ENCODE measurements around the gene COPG2.

The COPG2 gene

DNA sequence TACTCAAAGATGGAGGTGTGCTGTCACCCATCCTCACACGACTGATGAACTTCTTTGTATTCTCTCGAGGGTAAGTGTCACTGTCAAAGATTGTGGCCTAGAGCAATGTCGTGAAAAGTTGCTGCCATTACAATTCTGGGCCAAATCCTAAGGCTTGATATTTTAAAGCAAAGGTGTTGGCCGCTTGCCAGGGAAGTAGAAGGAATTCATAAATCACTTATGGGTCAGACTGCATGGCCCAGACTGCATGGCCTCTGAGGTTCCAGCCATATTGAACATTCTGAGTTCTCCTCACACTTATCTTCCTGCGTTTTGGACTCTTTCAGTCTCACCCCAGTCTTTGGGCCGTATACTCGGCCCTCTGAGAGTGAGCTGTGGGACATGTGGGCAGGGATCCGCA lies 168.1 kb downstream of the COPG2 start:
- no peak for ATAC-seq

DNA sequence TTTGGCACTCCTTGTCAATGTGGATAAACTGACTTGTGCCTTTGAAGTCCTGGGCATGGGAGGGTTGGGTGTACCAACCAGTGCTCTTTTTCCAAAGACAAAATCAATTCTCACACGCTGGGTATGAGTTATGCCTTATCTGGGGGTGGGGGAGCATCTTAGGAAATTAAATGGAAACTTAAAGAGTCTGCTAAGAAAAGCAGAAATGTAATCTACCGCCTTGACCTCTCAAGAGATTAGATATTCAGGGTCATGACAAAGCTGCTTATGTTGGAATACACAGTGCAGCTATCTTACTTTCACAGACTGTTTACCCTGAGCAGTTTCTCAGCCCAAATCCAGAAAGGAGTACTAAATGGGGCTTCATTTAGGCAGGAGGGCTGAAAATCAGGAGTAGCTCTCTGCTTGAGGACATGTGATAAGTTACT lies 174.1 kb downstream of the COPG2 start:
- ATAC-seq = no peak
- no peak for DNase-seq

More for the DNA sequence above, 168.1 kb downstream of the COPG2 start:
- no peak for DNase-seq

DNA sequence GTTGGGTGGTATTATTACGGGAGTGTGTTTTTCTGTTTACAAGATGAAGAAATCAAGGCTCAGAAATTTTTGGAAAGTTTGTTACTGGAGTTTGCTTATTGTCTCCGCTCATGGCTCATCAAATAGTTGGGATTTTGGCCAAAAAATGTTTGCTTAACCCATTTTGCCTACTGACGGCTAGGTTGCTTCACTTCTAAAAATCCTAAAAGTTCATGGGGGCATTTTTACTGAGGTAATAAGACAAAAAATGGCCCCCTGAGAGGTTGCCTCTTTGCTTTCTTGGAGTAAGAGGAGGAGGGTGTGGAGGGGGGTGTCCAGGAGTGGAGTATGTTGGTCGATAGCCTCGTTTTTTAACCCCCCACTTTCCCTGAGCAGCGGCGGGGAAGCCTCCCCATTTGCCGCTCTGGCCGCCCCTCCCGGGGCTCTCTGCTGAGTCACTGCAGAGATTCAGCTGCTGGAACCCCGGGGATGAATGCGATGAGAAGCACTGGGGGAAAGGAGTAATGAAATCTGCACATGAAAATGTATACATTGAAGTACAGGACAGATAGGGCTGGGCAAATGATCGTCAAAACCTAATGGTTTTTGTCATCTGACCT lies 175.2 kb downstream of the COPG2 start:
- DNase-seq = no peak
- no peak for ATAC-seq

DNA sequence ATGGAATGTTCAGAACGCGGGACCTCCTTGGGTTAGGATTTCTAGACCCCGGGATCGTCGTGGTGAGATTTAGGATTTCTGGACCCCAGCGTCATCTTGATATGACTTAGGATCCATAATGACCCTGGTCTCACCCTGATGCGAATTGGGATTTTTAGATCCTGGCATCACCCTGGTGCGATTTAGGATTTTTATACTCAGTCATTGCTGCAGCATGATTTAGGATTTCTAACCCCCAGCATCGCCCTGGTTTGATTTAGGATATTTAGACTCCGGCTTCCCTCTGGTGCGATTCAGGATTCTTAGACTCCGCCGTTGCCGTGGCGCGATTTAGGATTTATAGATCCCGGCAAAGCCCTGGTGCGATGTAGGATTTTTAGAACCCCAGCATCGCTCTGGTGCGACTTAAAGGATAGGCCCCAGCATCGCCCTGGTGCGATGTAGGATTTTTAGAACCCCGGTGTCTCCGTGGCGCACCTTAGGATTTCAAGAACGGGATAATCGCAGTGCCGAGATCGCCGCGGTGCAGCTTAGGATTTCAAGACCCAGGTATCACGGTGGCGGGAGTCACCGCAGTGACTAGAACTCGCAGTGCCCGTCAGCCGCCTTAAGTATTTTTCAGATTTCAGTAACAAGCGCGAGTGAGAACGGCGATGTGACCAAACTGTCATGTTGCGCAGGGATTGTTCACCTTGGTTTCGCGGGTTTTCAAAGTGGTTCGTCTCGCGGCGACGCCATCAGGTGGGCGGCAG lies 175.8 kb downstream of the COPG2 start:
- no peak for DNase-seq
- no peak for ATAC-seq

DNA sequence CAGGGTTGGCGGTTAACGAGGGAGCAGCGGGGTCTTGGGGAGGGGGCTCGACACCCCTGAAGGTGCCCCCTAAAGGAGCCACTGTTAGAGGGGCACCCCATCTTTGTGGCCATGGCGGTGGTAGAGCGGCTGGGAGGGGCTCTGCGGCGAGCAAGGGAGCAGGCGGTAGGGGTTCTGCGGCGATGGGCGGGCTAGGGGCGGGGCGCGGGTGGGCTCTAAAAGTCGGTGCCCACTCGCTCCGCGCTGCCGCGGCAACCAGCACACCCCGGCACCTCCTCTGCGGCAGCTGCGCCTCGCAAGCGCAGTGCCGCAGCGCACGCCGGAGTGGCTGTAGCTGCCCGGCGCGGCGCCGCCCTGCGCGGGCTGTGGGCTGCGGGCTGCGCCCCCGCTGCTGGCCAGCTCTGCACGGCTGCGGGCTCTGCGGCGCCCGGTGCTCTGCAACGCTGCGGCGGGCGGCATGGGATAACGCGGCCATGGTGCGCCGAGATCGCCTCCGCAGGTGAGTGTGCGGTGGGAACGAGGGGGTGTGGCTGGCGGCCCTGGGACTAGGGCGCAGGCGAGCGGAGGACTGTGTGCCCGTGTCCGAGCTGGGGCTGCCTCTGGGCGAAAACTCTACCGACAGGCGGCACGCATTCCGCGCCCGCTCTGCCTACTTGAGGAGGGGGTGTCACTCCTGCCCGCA lies 176.6 kb downstream of the COPG2 start, which contains the start of gene MEST:
TSS of gene MEST (plus strand) at position 245 of the 682 bp plus-strand sequence. CDS start at position 474, 229 bp downstream.
- ATAC-seq (no peak), DNase-seq (no peak)

DNA sequence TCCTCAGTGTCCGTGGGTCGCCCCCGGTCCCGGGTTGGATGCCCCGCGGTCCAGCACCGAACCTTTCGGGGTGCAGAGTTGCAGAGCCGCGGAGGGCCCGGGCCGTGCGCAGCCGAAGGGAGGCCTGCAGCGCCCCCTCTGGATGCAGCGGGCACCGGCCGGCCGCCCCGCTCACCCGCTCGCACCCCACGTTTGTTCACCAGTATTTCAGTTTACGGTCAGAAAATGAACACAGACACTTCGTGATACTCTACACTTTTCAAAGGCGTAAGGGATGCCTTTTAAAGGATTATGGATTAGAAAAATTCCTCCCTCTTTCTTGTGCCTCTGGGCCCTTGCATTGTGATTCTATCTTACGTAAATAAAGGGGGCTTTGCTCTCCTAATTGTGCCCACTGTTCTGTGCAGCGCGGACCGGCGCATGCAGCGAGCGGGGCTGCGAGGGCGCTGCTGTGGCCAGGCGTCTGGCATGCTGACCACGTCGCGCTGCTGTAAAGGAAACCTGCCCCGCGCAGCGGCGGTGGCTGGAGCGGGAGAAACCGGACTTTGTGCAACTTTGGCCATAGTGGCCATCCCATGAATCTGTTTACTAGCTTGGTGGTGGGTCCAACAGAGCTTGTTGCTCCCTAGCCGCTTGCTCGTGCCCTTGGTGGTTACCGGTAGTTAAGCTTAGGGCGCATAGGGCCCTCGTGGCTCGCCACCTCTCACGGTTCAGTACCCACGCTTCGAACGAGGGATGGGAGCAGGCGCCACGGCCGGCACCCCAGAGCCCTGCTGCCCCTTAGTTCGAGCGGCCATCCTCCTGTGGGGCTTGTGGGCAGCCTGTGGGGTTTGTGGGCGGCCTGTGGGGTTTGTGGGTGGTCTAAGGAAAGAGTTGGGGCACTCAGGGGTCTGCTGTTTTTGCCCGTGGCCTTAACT lies 177.4 kb downstream of the COPG2 start:
- ATAC-seq = peak; percentile 44
- DNase-seq = peak; percentile 61

DNA sequence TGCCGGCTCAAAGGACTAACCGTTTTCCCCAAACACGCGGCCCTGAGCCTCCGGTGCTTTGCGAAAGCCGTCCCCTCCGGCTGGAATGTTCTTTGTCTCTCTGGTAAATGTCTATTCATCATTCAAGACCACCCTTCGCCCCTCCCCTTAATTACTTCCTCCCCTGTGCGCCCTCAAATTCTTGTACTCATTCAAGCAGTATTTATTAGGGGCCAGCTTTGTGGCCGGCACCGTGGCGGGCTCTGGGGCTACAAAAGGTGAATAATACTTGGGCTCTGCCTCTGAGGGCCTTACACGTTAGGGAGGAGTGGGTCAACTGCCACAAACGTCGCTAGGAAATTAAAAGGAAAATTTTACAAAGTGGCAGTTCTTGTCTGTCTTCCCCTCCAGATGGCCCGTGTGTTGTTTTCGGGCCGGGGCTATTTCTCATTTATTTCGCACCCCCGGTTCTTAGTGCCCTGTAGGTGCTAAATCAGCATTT lies 178.2 kb downstream of the COPG2 start:
- no peak for DNase-seq
- no peak for ATAC-seq

DNA sequence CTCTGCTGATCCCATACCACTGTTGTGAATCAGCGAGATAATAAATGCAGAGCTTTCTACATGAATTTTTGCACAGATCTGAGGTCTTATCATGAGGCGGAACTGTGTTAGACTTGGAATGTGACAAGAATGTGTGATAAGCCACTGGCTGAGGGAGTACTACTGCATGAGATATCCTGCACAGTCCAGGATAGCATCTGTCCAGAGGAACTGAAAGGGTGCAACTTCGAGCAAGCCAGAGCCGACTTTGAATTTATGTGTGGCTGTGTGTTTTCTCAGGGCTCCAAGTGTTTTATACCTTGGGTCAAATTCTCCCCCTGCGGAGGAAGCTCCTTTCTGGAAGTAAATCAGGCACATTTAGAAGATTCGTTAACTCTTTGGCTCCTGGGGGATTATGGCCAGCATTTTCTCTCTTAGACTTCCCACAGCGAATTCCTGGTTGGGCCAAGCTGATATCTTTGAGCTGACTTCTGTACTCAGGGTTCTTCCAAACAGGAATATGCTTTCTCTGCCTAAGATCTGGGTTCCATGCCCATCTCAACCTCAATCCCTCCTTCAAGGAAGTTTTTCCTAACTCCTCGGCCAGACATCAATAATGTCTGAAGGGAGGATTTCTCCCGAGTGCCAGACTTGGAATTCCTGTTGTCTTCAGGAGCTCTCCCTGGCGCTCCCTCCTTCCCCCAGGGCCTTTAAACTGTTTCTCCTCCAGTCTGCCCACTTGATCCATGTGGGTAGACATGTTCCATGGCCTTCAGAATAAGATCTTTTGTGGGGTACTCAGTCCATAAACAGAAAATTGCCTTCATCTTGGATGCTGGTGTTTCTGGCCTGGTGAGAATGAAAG lies 179.2 kb downstream of the COPG2 start:
- ATAC-seq = no peak
- DNase-seq = no peak

DNA sequence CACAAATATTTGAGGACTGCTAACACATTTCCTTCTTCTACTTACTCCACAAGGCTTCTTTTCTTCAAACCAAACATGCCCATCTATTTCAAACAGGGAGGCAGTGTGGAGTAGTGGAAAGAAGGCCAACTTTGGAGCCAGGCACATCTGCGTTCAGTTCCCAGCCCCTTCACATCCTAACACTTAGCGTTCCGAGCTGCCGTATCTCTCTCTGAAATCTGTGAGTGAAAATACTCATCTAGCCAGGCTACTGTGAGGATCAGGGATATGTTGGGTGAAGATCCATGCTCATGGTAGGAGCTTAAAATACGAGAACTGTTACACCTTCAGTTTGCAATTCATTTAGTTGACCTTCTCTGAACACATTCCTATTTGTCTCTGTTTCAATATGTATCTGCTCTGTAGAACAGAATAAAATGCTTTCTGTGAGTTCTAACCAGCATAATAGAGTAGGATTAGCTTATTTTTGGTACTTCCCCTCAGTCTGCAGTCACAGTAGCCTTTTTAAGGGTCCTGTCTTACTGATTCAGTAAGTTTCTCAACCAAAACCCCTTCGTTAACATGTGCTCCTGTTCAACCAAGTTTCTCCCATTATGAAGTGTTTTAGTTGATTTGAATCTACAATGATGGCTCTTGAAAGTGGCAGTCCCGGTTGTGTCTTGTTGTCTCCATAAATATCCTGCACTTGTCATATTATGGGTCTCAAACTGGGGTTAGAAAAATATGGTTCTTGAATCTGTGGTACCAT lies 180.0 kb downstream of the COPG2 start:
- ATAC-seq (no peak), DNase-seq (no peak)

DNA sequence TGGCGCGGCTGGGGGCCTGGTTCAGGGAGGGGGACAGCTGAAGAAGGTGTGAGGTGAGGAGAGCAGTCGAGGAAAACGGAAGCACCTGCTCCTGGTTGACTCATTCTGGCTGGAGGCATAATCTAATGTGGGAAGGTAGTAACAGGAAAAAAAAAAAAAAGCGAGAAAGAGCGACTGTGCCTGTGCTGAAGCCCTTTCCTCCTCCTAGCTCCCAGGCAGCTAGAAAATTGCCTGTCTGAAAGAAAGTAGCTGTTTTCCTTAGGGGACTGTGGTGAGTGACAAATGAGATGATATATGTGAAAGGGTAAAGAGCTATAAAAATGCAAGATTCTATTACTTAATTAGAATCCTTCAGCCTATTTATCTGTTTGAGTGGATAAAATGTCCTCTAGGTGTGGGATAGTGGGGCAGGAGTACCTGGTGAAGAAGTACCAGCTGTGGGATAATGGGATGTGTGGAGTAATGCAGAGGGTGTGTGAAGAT lies 181.6 kb downstream of the COPG2 start:
- ATAC-seq (no peak), DNase-seq (no peak)

DNA sequence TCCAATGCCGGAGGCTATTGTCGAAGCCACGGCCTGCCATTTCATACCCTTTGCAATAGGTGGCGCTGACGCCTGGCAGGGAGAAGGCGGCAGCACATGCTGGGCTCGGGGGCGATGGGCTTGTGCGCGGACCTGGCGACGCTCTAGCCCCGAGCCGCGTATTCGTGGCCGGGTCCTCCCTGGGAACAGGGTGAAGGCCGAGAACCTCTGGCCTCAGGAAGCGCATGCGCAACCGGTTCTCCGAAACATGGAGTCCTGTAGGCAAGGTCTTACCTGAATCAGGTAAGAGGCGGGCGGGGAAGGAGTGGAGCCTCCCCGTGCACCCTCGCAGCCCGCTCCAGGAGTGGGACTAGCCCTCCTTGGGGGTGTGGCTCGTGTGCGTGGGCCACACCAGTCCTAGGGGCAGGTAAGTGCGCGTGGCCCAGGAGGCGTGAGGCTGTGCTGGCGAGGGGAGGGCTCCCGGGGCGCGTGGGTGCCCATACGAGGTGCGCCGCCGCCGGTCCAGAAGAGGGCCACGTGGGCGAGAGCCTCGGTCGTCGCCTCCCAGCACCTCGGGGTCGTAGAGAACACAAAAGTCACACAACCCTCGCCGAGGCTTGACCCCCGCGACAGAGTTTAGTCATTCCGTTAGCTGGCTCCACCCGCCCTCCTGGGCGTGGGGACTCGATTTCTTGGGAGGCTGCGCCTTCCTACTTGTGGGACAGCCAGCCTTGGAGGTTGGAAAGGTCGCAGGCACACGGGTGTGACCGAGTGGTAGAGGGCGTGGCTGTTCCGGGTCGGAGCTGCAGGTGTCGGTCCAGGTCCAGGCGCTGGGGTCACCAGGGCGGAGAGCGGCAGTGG lies 182.2 kb downstream of the COPG2 start:
- peak; percentile 77 for ATAC-seq
- DNase-seq = peak; percentile 63

DNA sequence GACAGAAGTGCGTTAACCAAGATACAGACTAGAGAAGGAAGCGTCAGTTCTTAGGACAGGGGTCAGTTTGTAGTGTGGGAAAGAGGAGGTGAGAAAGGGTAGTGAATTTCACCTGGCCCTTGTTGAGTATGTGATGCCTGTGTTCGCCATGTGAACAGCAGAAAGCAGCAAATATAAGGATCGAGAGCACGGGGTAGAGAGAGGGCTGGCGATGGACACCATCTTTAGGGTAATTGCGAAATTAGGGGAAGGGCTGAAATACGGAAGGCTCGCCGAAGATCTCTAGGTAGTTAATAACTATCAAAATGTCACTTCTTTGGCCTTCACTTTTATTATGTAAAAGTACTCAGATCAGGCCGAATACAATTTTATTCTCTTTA lies 182.8 kb downstream of the COPG2 start:
- DNase-seq (no peak), ATAC-seq (no peak)

DNA sequence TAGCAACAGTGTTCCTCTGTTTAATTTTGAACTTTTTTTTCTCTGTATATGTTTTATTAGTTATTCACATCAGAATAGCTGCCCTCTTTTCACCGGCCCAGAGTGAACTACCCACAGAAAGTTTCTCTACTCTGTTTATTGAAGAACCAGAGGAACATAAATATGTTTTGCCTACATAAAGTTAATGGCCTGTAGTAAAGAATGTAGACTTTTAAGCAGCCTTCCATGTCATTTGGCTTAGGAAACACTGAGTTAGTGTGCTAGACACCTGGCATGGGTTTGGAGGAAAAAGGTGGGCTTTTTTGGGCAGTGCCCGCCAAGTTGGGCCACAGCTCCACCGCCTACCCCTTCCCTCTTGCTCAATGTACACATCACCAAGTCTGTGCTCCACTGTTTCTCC lies 185.5 kb downstream of the COPG2 start:
- no peak for ATAC-seq
- no peak for DNase-seq

DNA sequence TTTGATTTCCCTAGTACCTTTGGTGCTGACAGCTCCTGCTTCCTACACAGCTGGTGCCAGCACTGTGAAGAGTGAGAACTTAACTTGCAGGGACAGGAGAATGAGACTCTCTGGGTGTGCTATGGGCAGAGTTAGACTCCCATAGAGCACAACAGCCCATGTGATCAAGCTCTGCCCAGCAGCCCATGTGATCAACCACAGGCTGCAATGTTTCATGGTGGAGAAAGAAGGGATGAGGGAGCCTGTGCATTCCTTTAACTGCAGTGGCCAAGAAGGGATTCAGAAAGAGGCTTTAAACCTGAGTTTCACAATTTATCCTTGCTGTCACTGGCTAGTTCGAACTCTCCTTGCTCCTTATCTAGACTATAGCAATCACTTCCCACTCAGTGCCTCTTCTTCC lies 186.7 kb downstream of the COPG2 start:
- ATAC-seq = no peak
- no peak for DNase-seq

DNA sequence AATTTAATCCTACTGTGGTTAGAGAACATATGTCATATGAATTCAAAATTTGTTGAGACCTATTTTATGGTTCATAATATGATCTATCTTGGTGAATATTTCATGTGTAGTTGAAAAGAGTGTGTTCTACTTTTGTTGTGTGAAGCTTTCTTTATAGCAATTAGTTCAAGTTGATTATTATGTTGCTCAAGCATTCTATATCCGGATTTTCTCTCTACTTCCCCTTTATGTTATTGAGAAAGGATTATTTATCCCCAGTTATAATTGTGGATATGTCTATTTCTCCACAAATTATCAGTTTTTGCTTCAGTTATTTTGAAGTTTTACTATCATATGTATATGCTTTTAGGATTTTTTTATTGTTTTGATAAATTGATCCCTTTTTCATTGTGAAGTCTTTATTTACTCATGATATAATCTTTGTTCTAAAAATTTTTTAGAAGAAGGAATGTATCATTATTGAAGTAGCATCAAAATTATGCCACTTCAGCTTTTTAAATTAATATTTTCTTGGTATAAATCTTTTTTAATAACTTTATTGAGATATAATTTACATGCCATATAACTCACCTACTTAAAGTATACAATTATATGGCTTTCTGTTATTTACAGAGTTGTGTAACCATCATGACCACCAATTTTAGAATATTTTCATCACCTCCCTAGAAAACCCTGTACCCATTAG lies 188.7 kb downstream of the COPG2 start:
- ATAC-seq (no peak), DNase-seq (no peak)

DNA sequence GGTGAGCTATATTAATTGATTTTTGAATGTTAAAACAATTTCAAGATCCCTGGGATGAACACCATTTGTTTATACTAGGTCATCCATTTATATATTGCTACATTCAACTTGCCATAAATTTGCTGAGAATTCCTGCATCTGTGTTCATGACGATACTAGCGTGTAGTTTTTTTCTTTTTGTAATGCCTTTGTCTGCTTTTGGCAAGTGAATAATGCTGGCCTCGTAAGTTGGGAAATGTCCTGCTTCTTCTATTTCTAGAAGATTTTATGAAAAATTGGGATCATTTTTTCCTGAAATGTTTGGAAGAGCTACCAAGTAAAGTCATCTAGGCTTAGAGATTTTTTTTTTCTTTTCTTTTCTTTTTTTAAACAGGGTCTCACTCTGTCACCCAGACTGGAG lies 189.6 kb downstream of the COPG2 start:
- ATAC-seq (no peak), DNase-seq (no peak)

DNA sequence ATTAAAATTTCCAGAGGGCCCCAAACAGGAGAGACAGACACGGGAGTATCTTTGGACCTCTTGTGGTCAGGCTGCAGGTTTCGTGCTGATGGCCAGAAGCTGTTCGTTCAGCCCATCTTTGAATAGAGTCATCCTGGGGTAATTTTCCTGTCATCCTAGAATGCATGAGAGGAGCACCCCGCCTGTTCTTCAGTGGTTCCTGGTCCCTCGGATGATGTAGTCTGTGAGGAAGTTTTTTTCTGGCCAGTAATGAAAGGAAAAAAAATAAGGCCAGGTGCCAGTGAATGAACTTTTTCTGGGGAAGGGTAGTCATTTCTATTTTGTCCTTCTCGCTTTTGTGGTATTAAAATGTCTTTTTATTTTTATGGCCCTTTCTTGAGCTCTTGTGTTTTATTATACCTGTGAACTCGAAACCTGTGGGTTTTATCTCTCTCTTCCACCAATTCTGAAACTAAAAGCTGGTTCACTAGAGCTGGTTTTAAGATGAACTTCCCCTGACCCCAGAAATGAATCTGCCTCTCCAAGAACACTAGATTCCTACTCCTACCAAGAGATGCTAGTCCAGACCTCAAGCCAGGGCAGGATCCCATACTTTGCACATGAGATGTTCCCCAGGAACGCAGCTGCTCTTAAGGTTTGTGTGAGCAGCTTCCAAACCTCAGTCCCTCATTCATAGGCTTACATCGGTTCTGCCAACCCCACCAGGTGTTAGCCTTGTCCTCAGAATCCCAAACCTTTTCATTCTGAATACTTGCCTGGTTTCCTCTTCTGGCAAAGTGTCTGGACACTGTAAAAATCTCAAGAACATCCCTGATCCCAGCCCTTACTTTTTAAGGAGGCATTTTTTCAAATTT lies 192.0 kb downstream of the COPG2 start:
- DNase-seq (no peak), ATAC-seq (no peak)

DNA sequence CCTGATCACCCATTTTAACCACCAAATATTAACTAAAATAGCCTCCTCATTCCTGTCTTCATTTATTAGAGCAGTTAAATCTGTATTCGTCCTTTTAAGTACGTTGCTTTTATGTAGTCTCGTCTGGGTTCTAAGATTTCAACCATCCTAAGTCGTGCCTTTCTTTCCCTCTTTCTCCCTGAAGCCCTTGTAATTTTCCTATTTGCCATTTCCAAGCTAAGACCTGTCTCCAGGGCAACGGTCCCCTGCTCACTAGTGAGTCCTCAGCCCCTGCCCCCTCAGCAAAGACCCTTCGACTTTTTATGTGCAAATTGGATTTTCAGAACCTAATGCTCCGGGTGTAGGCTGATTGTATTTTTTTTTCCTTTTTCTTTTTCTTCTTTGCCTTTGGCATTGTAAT lies 192.8 kb downstream of the COPG2 start:
- DNase-seq (no peak), ATAC-seq (no peak)

All from stimulated activated naive CD8-positive, alpha-beta T cell treated with anti-CD3 and anti-CD28 coated beads, Interleukin-15, Interleukin-2, amounts not matched to agents 100 U/mL and 50 U/mL, for 24 hours (primary cell).